Measurements from ENCODE around the gene SPTLC1. TPM values are rescaled to one million over a fixed set of nuclear protein-coding genes. Genes with fewer than 3 reads are reported as not detected.

The SPTLC1 gene
- total RNA-seq, 1 experiment from 2014 or later = 58.8 TPM

GRCh38 chr9:92061184-92061583 lies 54.0 kb downstream of the SPTLC1 start:
- in situ Hi-C loops (cut with HindIII; ENCODE audit: low pct_unique_long_range_greater_than_20kb, low sequenced_read_pairs) (no loop called here), intact Hi-C loops (cut with micrococcal nuclease; ENCODE audit: unreplicated experiment) (no loop called here)
- Histone ChIP-seq H3K27me3 (ENCODE audit: control insufficient read depth, insufficient read depth, low read length) (no peaks in the 10 kb centered on the region), H3K36me3 (ENCODE audit: control insufficient read depth, insufficient read depth, low read length) (peaks cover 2% of the 10 kb centered on the region; the same call in 1 of the 2 replicates), H3K27ac (ENCODE audit: low read length) (no peak overlapping the region), H3K9me3 (ENCODE audit: control insufficient read depth, insufficient read depth, low read depth, low read length) (peaks cover 15% of the 10 kb centered on the region; the same call in 1 of the 2 replicates), H3K4me3 (ENCODE audit: low read depth in 2 of 2, low read length in 2 of 2) (no peak overlapping the region), H3K4me1 (ENCODE audit: control insufficient read depth, insufficient read depth, low read length) (no peaks in the 10 kb centered on the region)
- BruUV-seq (replicated peaks) = no TSS peak
- TF ChIP-seq POLR2AphosphoS5 (IDR thresholded peaks at IDR 0.05; ENCODE audit: low read depth, low read length) (no peak), CTCF (IDR thresholded peaks at IDR 0.05) (no peak), TCF7L2 (IDR thresholded peaks at IDR 0.05; ENCODE audit: low read depth, low read length) (no peak), SIN3A (IDR thresholded peaks at IDR 0.05; ENCODE audit: borderline replicate concordance, insufficient read depth, low read depth, low read length) (no peak), REST (IDR thresholded peaks at IDR 0.05; ENCODE audit: insufficient read depth in 1 of 2, low read depth in 2 of 2, low read length in 1 of 2) (no peak)
- ChIA-PET POLR2A (no interaction called here), CTCF (interaction anchor here (0.7 kb wide), 1 partner anchor 893 kb away, joined by 3 read pairs; no protein-coding TSS in a partner anchor)
- ATAC-seq (no peak), DNase-seq (ENCODE audit: low read depth, low spot score) (no peak)

GRCh38 chr9:92059661-92060060 lies 55.6 kb downstream of the SPTLC1 start:
- Histone ChIP-seq H3K27me3 (ENCODE audit: control insufficient read depth, insufficient read depth, low read length) (no peaks in the 10 kb centered on the region), H3K36me3 (ENCODE audit: control insufficient read depth, insufficient read depth, low read length) (peaks cover 5% of the 10 kb centered on the region), H3K4me1 (ENCODE audit: control insufficient read depth, insufficient read depth, low read length) (no peaks in the 10 kb centered on the region), H3K4me3 (ENCODE audit: low read depth in 2 of 2, low read length in 2 of 2) (no peak overlapping the region), H3K9me3 (ENCODE audit: control insufficient read depth, insufficient read depth, low read depth, low read length) (peaks cover 15% of the 10 kb centered on the region; the same call in 1 of the 2 replicates), H3K27ac (ENCODE audit: low read length) (no peak overlapping the region)
- ChIA-PET POLR2A (no interaction called here), CTCF (no interaction called here)
- intact Hi-C loops (cut with micrococcal nuclease; ENCODE audit: unreplicated experiment) = no loop called here
- TF ChIP-seq REST (IDR thresholded peaks at IDR 0.05; ENCODE audit: insufficient read depth in 1 of 2, low read depth in 2 of 2, low read length in 1 of 2) = no peak
- TF ChIP-seq POLR2AphosphoS5 (IDR thresholded peaks at IDR 0.05; ENCODE audit: low read depth, low read length) = no peak
- TF ChIP-seq TCF7L2 (IDR thresholded peaks at IDR 0.05; ENCODE audit: low read depth, low read length) = no peak
- TF ChIP-seq SIN3A (IDR thresholded peaks at IDR 0.05; ENCODE audit: borderline replicate concordance, insufficient read depth, low read depth, low read length) = no peak
- no peak for TF ChIP-seq CTCF (IDR thresholded peaks at IDR 0.05)
- in situ Hi-C loops (cut with HindIII; ENCODE audit: low pct_unique_long_range_greater_than_20kb, low sequenced_read_pairs) = no loop called here
- DNase-seq (ENCODE audit: low read depth, low spot score) (no peak), ATAC-seq (no peak)
- no TSS peak for BruUV-seq (replicated peaks)

Data from Panc1 (cell line).